ENCODE results near the gene B4GALNT4.
"Not testable (repeated sequence)": the region's sequence is repeated elsewhere in the genome, so short reads cannot be mapped to it uniquely, and the experiment has no call there.

The B4GALNT4 gene

DNA sequence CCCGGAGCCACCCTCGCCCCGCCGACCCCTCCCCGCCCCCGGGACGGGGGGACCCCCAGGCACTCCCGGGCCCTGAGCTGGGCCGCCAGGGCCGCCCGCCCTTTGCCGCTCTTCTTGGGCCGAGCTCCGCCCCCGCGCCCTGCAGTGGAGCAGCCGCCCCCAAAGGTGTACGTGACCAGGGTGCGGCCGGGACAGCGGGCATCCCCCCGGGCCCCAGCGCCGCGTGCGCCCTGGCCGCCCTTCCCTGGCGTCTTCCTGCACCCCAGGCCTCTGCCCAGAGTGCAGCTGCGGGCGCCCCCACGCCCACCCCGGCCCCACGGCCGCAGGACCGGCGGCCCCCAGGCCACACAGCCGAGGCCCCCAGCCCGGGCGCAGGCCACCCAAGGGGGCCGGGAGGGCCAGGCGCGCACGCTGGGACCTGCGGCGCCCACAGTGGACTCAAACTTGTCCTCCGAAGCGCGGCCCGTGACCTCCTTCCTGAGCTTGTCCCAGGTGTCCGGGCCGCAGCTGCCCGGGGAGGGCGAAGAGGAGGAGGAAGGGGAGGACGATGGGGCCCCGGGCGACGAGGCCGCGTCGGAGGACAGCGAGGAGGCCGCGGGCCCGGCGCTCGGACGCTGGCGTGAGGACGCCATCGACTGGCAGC lies 7.4 kb downstream of the B4GALNT4 start:
- DNase-seq (ENCODE audit: low read depth): no peak

DNA sequence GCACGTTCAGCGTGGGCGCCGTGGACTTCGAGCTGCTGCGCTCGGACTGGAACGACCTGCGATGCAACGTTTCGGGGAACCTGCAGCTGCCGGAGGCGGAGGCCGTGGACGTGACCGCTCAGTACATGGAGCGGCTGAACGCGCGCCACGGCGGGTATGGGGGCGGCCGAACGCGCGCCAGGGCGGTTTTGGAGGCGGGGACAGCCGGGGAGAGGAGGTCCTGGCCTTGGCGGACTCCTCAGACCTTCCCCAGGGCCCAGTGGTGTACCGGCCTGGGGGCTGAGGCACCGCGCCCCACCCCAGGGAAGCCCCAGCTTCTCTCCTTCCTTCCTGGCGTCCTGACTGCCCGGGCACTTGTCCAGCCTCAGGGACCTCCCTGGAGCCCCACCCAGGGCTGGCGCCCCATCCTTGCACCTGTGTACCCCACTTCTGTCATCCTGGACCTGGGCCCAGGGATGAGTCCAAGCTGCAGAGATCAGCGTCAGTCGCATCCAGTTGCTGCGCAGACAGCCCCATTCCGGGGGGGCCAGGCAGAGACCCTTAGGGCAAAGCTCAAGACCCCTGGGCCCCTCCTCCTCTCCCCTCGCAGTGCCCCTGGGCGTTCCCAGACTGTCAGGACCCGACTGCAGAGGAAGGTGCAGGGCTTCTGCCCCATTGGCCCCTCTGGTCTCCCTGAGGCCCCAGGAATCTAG lies 8.0 kb downstream of the B4GALNT4 start:
- DNase-seq (ENCODE audit: low read depth): no peak

GRCh38 chr11:377883-378500 lies 8.7 kb downstream of the B4GALNT4 start:
- no peak for DNase-seq (ENCODE audit: low read depth)

- DNase-seq (ENCODE audit: low read depth): no peak
These were observed 10.2 kb downstream of the B4GALNT4 start for GRCh38 chr11:379205-380094.

DNA sequence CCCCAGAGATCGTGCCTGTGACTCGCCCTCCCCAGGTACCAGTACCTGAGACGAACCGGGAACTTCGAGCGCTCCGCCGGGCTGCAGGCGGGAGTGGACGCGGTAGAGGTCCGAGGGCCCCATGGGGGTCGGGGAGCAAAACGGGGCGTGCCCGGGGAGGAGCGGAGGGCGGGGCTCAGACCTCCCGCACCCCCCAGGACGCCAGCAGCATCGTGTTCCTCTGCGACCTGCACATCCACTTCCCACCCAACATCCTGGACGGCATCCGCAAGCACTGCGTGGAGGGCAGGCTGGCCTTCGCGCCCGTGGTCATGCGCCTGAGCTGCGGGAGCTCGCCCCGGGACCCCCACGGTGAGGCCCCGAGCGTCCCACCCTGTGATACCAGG lies 10.8 kb downstream of the B4GALNT4 start:
- no peak for DNase-seq (ENCODE audit: low read depth)

DNA sequence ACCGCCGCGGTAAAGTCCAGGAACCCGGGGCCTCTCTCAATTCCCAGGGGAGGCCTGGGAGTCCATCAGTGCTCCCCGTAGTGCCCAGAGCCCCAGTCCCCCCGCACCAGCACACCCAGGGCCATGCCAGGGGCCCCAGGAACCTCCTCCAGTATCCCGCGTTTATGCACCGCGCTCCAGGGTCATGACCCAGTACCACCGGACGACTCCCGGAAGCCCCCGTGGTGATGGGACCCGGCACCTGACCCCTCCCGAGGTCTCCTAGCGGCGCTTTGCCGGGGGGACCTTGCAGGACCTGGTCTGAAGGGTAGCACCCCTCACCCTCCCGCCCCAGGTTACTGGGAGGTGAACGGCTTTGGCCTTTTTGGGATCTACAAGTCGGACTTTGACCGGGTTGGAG lies 11.2 kb downstream of the B4GALNT4 start:
- no peak for DNase-seq (ENCODE audit: low read depth)

GRCh38 chr11:380996-381395 lies 11.7 kb downstream of the B4GALNT4 start:
- no peak for DNase-seq (ENCODE audit: low read depth)

DNA sequence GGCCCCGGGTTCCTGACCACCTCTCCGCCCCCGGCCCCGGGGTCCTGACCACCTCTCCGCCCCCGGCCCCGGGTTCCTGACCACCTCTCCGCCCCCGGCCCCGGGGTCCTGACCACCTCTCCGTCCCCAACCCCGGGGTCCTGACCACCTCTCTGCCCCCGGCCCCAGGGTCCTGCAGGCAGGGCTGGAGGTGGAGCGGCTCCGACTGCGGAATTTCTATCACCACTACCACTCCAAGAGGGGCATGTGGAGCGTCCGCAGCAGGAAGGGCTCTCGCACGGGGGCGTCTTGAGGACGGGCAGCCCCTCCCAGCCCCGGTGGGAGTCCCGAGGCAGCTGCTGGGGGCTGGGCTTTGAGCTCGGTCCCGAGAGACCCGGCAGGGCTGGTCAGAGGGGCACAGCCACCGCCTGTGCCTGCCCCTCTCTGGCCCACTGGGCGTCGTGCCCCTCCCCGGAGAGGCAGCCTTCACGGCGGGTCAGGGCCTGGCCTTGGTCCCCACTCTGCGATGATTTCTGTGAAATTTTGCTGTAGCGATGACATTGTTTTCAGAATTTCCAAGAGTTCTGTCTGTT lies 12.3 kb downstream of the B4GALNT4 start:
- no peak for DNase-seq (ENCODE audit: low read depth)

DNA sequence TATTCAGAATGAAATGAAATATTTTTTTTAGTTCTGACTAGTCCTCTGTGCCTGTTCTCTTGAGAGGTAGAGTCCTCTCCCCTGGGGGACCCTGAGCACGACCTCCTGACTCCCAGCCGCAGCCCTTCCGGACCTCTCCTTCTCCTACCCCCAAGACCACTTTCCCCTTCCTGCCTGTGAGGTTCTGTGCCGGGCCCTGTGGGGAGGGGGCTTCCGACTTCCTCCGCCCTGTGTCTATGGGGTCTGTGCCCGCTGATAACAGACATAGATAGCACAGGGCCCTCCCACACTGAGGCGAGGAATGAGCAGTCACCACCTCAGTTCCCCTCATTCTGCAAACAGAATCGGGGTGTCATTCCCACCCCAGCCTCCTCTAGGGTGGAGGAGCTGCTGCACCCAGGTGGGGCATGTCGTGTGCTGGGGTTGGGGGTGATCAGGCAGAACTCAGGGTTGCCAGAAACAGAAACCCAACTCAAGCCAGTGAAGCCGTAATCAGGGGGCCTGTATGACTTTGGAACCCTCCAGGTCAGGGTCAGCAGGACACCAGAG lies 12.9 kb downstream of the B4GALNT4 start:
- DNase-seq (ENCODE audit: low read depth): no peak

GRCh38 chr11:383431-383830 lies 14.1 kb downstream of the B4GALNT4 start:
- DNase-seq (ENCODE audit: low read depth): no peak

DNA sequence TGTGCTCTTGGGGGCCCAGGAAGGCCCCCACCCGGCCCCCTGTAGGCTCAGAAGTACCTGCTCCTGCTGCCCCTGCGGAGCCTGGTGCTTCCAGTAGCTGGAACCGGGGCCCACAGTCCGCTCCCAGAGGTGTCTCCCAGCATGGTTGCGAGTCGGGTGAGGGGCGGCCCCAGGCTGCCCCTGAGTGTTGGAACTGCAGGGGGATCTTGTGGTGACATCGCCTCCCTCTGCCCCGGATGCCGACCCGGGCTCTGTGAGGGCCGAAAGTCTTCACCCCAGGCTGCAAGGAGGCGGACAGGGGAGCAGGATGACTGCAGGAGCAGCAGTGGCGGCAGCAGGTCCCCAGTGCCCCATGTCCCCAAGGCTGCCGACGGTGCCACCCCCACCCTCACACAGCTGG lies 15.2 kb downstream of the B4GALNT4 start:
- no peak for DNase-seq (ENCODE audit: low read depth)

DNA sequence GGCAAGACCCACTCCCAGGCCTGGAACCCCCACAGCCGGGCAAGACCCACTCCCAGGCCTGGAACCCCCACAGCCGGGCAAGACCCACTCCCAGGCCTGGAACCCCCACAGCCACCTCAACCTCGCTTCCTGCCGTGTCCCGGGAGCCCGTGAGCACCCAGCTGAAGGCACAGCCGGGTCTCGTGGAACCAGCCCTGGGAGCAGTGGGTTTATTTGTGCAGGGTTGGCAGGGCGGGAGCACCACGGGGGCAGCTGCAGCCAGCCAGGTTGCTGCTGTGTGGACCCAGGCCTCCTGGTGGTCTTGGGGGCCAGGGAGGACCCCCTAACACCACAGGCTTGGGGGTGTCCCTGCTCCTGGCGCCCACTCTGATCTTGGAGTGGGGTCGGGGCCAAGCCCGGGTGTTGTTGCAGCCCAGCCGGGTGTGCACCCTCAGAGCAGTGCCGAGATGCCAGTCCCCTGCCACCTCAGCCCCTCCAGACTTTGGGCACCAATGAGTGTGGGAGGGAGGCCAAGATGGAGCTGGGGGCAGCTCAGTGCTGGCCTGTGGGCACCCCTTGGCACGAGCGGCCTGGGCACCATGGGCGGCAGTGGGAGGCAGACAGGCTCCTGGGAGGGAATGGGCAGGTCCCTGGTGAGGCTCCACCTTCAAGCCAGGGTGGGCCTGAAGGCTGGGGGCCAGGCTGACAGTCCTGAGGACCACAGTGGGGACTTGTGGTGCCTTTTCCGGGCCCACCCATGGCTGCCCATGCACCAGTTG lies 16.5 kb downstream of the B4GALNT4 start:
- DNase-seq (ENCODE audit: low read depth): no peak

- DNase-seq (ENCODE audit: low read depth): no peak
These were observed 17.2 kb downstream of the B4GALNT4 start for GRCh38 chr11:386483-386882.

DNA sequence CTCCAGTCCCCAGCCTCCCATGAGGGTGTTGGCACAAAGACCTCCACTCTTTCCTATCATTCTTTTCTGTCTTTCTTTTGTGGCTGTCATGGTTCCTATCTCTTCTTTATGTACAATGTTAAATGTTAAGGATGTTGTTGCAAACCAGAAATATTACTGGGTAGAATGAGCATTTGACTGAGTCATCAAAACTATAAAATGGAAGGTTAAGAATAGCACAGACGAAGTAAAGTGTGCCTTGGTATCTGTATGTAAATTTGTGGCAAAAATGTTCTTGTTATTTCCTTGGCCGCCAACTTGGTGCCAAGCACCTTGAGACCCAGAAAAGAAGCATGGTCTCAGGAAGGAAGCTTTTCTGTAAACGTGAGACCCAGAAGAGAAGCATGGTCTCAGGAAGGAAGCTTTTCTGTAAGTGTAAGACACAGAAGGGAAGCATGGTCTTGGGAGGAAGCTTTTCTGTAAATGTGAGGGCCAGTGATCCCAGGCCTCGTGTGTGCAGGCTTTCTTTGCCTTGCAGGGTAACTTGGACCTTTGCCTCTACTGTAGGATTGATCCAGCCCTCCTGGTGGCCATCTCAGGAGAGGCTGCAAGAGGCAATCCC lies 18.0 kb downstream of the B4GALNT4 start:
- no peak for DNase-seq (ENCODE audit: low read depth)

DNA sequence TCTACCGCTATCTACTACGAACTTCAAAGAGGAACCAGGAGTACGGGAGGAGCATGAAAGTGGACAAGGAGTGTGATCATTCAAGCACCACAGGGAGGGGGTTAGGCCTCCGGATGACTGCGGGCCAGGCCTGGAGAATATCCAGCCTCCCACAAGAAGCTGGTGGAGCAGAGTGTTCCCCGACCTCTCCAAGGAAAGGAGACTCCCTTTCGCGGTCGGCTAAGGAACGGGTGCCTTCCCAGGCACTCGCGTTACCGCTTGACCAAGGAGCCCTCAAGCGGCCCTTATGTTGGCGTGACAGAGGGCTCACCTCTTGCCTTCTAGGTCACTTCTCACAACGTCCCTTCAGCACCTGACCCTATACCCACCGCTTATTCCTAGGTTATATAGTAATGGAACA lies 20.1 kb downstream of the B4GALNT4 start:
- DNase-seq (ENCODE audit: low read depth): not testable (repeated sequence)

DNA sequence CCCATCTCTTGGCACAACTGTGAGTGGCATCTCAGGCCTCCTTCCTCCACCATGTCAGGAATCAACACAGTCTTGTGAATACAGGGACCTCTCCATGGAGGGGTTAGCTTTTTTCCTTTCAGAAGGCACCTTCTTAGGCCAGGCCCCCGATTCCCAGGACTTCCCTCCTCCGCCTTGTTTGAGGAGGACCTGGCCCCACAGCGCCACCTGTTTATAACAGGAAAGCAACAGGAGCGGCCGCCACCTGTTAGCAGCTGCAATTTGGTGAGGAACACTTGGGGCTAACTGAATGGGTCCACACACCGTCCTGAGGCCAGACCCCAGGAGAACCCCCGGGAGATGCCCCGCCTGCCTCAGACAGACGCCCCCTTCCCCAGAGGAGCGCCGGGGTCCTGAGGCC lies 20.9 kb downstream of the B4GALNT4 start:
- DNase-seq (ENCODE audit: low read depth): no peak

DNA sequence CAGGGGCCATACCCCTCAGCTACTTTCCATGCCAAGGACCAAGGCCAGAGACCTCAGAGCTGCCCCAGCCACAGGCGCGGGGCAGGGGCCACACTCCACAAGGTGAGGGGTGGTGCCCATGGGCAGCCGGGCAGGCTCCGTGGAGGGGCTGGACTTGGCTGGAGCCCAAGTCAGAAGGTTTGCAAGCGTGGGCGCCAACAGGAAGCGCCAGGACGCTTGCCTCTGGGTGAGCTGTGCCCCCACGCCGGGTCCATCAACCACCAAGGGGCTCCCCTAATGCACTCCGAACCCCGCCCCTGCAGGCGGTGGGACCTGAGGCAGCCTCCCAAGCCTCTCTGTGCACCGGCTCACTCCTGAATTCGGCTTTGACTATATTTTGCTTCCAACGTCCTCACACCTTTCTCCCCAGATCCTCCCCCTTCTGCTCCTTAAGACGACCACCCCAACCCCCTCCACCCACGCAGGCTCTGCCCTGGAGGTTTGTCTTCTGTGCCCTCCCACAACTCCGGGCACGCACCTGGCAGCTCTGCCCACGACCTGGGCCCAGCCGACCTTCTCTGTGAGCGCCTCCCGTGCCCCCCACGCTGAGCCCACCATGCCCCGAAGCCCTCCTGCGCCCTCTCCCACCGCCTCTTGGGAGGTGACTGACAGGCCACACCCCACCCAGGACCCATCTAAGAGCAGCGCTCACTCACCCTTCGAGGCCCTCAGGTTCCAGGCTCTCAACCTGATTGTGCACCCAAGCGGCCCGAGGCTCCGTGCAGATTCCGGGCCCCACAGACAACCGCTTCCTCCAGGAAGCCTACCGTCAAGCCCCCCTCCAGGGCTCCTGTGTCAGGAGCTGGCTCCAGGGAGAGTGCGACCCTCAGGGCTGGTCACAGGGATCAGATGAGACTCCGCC lies 22.1 kb downstream of the B4GALNT4 start:
- no peak for DNase-seq (ENCODE audit: low read depth)

GRCh38 chr11:392102-392777 lies 22.9 kb downstream of the B4GALNT4 start:
- DNase-seq (ENCODE audit: low read depth): no peak
